Stimulated activated CD8-positive, alpha-beta memory T cell treated with anti-CD3 and anti-CD28 coated beads, Interleukin-15, amount 100 ng/mL, for 1 hour (primary cell): ENCODE results near the gene ANO7.

ENCODE experiments used
- DNase-seq: peaks from one replicate; pipeline ENCODE4 v3.0.0-alpha.2; 2020; ENCODE audit warnings: low read depth

The ANO7 gene

DNA sequence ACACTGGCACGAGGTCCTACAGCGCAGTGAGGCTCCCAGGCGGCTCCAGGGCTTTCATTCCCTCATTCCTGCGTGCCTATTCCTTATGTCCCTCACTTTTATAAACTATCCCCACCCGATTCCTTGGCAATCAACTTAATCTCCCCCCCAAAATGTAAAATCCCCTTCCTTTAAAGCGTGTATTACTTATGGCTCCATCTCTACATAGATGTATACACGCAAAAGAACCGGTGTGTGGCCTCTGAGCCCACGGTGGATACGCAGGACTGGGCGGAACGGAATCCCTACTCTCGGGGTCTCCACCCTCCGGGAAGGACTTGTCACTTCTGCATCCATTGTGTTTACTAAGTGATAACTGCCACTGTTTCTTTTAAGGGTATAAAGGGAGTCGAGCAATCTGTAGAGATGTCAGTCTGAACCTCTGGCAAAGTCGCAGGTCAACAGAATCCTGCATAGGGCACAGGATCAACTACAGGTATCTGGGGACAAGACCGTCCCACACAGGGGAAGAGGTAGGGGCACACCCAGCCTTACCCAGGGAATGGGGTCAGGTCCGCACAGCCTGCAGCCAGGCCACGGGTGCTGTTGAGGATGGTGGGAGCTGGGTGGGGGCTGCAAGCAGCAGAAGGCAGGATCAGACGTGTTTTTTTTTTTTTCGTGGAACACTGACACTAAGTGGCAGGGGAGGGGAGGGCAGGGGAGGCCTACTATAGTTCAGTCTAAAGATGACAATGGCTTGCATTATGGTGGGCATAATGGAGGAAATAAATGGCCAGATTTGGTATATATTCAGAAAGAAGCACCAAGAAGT is 84.9 kb downstream of the ANO7 start:
- DNase-seq: no peak

DNA sequence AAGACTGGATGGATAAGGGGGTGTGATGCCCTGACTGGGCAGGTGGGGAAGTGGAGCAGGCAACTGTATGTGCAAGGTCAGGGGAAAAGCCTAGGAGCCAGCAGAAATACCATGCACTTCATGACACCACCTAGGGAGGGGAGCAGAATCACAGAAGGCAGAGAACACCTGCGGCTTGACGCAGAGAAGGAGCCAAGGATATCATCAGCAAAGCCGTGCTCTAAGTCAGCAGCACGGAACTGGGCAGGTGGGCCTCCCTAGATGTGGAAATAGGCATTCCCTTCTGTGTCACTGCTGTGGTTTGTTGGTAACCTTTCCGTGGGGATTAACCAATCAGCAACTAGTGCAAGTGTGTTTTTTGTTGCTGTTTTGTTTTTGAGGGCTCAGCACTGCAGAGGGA is 85.7 kb downstream of the ANO7 start:
- no peak for DNase-seq
